ENCODE data around the gene IER5L.
A peak's percentile ranks its signal among the peaks of the same experiment; 100 is the strongest.

IER5L gene

GRCh38 chr9:129177791-129178567 lies at the start of gene IER5L:
Gene IER5L (minus strand): TSS chr9:129178261. CDS start chr9:129178052, 209 bp downstream.
- H3K9ac ChIP-seq (ENCODE audit: low read depth, low read length) = peak within 1 kb of the TSS; percentile 51; the same call in 1 of the 2 replicates
- no peaks in the 10 kb centered on the region for H3K36me3 ChIP-seq (ENCODE audit: insufficient read depth, low read depth, low read length)
- H3K4me1 ChIP-seq (ENCODE audit: insufficient read depth, low read length) = peaks cover 6% of the 10 kb centered on the region; the same call in 1 of the 2 replicates
- peak within 1 kb of the TSS; percentile 74; the same call in 1 of the 2 replicates for H3K4me3 ChIP-seq (ENCODE audit: low read length)
- H3K27me3 ChIP-seq (ENCODE audit: insufficient read depth, low read length) = peaks cover 94% of the 10 kb centered on the region
- no peaks in the 10 kb centered on the region for H3K9me3 ChIP-seq (ENCODE audit: insufficient read depth, low read depth, low read length)
- H3K27ac ChIP-seq (ENCODE audit: low read length) = no peak within 1 kb of the TSS

- Histone ChIP-seq H3K4me3 (ENCODE audit: low read length) (no peak overlapping the region), H3K27ac (ENCODE audit: low read length) (no peak overlapping the region), H3K27me3 (ENCODE audit: insufficient read depth, low read length) (no peaks in the 10 kb centered on the region), H3K9ac (ENCODE audit: low read depth, low read length) (no peak overlapping the region), H3K36me3 (ENCODE audit: insufficient read depth, low read depth, low read length) (no peaks in the 10 kb centered on the region), H3K9me3 (ENCODE audit: insufficient read depth, low read depth, low read length) (no peaks in the 10 kb centered on the region), H3K4me1 (ENCODE audit: insufficient read depth, low read length) (0 out of 2 replicates have a peak, but pooled peaks cover 3% of the 10 kb centered on the region)
Observed at GRCh38 chr9:129227843-129228189, 49.8 kb upstream of the IER5L start.

- H3K4me3 ChIP-seq (ENCODE audit: low read length) = 0 out of 2 replicates have a peak overlapping the region, but pooled peaks have one; percentile 30
- H3K9ac ChIP-seq (ENCODE audit: low read depth, low read length) = no peak overlapping the region
- H3K27me3 ChIP-seq (ENCODE audit: insufficient read depth, low read length) = no peaks in the 10 kb centered on the region
- peaks cover 10% of the 10 kb centered on the region; the same call in 1 of the 2 replicates for H3K4me1 ChIP-seq (ENCODE audit: insufficient read depth, low read length)
- no peaks in the 10 kb centered on the region for H3K36me3 ChIP-seq (ENCODE audit: insufficient read depth, low read depth, low read length)
- H3K27ac ChIP-seq (ENCODE audit: low read length) = no peak overlapping the region
- H3K9me3 ChIP-seq (ENCODE audit: insufficient read depth, low read depth, low read length) = no peaks in the 10 kb centered on the region
Observed at GRCh38 chr9:129225815-129226214, 47.8 kb upstream of the IER5L start.

- Histone ChIP-seq H3K36me3 (ENCODE audit: insufficient read depth, low read depth, low read length) (no peaks in the 10 kb centered on the region), H3K27me3 (ENCODE audit: insufficient read depth, low read length) (no peaks in the 10 kb centered on the region), H3K9me3 (ENCODE audit: insufficient read depth, low read depth, low read length) (no peaks in the 10 kb centered on the region), H3K27ac (ENCODE audit: low read length) (no peak overlapping the region), H3K4me3 (ENCODE audit: low read length) (no peak overlapping the region), H3K9ac (ENCODE audit: low read depth, low read length) (no peak overlapping the region), H3K4me1 (ENCODE audit: insufficient read depth, low read length) (peaks cover 10% of the 10 kb centered on the region; the same call in 1 of the 2 replicates)
Observed at GRCh38 chr9:129225490-129225778, 47.4 kb upstream of the IER5L start.

- no peaks in the 10 kb centered on the region for H3K27me3 ChIP-seq (ENCODE audit: insufficient read depth, low read length)
- no peak overlapping the region for H3K9ac ChIP-seq (ENCODE audit: low read depth, low read length)
- no peak overlapping the region for H3K27ac ChIP-seq (ENCODE audit: low read length)
Observed at GRCh38 chr9:129224618-129225489, 46.8 kb upstream of the IER5L start.

GRCh38 chr9:129223551-129224208 lies 45.6 kb upstream of the IER5L start:
- peaks cover 10% of the 10 kb centered on the region; the same call in 1 of the 2 replicates for H3K4me1 ChIP-seq (ENCODE audit: insufficient read depth, low read length)
- H3K27me3 ChIP-seq (ENCODE audit: insufficient read depth, low read length) = no peaks in the 10 kb centered on the region
- H3K27ac ChIP-seq (ENCODE audit: low read length) = no peak overlapping the region
- no peak overlapping the region for H3K9ac ChIP-seq (ENCODE audit: low read depth, low read length)
- no peak overlapping the region for H3K4me3 ChIP-seq (ENCODE audit: low read length)
- no peaks in the 10 kb centered on the region for H3K9me3 ChIP-seq (ENCODE audit: insufficient read depth, low read depth, low read length)
- no peaks in the 10 kb centered on the region for H3K36me3 ChIP-seq (ENCODE audit: insufficient read depth, low read depth, low read length)

More at GRCh38 chr9:129224618-129225489, 46.8 kb upstream of the IER5L start:
- Histone ChIP-seq H3K4me3 (ENCODE audit: low read length) (no peak overlapping the region), H3K36me3 (ENCODE audit: insufficient read depth, low read depth, low read length) (no peaks in the 10 kb centered on the region), H3K9me3 (ENCODE audit: insufficient read depth, low read depth, low read length) (no peaks in the 10 kb centered on the region), H3K4me1 (ENCODE audit: insufficient read depth, low read length) (peaks cover 10% of the 10 kb centered on the region; the same call in 1 of the 2 replicates)

DNA sequence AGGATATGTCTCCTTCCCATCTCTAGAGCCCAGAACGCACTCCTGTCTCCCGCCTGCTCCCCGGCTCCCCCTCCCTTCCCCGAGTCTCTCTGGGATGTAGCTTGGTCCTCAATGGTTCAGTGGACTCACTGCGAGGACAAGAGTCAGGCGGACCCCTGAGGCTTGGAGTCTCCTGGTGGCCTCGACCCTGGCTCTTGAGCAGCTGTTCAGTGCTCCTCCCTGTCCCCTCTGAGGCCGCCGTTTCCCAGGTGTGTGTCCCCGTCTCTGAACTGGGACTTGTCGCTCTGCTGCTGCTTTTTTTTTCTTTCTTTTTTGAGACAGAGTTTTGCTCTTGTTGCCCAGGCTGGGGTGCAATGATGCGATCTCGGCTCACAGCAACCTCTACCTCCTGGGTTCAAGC lies 44.8 kb upstream of the IER5L start:
- H3K9ac ChIP-seq (ENCODE audit: low read depth, low read length) = no peak overlapping the region
- H3K9me3 ChIP-seq (ENCODE audit: insufficient read depth, low read depth, low read length) = no peaks in the 10 kb centered on the region
- H3K4me3 ChIP-seq (ENCODE audit: low read length) = no peak overlapping the region
- H3K4me1 ChIP-seq (ENCODE audit: insufficient read depth, low read length) = peaks cover 10% of the 10 kb centered on the region; the same call in 1 of the 2 replicates
- H3K27me3 ChIP-seq (ENCODE audit: insufficient read depth, low read length) = no peaks in the 10 kb centered on the region
- H3K27ac ChIP-seq (ENCODE audit: low read length) = no peak overlapping the region
- H3K36me3 ChIP-seq (ENCODE audit: insufficient read depth, low read depth, low read length) = no peaks in the 10 kb centered on the region

- no peaks in the 10 kb centered on the region for H3K36me3 ChIP-seq (ENCODE audit: insufficient read depth, low read depth, low read length)
- H3K4me1 ChIP-seq (ENCODE audit: insufficient read depth, low read length) = peaks cover 10% of the 10 kb centered on the region; the same call in 1 of the 2 replicates
- no peaks in the 10 kb centered on the region for H3K27me3 ChIP-seq (ENCODE audit: insufficient read depth, low read length)
- no peak overlapping the region for H3K4me3 ChIP-seq (ENCODE audit: low read length)
- no peak overlapping the region for H3K27ac ChIP-seq (ENCODE audit: low read length)
- H3K9me3 ChIP-seq (ENCODE audit: insufficient read depth, low read depth, low read length) = no peaks in the 10 kb centered on the region
- no peak overlapping the region for H3K9ac ChIP-seq (ENCODE audit: low read depth, low read length)
Observed at GRCh38 chr9:129221979-129222635, 44.0 kb upstream of the IER5L start.

DNA sequence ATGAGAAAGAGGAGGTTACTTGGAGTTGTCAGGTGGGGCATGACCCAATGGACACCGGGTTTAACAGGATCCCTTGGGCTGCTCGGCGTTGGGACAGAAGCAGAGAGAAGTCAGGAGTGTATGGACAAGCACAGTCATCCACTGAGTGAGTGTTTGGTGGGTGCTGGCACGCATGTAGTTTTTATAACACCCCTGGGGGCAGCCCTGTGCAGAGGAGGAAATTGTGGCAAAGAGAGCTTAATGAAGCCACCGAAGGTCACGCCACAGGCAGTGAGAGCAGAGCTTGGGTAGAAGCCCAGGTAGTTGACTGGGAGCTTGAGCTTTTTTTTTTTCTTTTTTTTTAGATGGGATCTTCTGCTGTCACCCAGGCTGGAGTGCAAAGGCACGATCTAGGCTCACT lies 43.2 kb upstream of the IER5L start:
- no peak overlapping the region for H3K9ac ChIP-seq (ENCODE audit: low read depth, low read length)
- no peak overlapping the region for H3K4me3 ChIP-seq (ENCODE audit: low read length)
- no peak overlapping the region for H3K27ac ChIP-seq (ENCODE audit: low read length)
- H3K36me3 ChIP-seq (ENCODE audit: insufficient read depth, low read depth, low read length) = no peaks in the 10 kb centered on the region
- H3K9me3 ChIP-seq (ENCODE audit: insufficient read depth, low read depth, low read length) = no peaks in the 10 kb centered on the region
- H3K27me3 ChIP-seq (ENCODE audit: insufficient read depth, low read length) = no peaks in the 10 kb centered on the region
- H3K4me1 ChIP-seq (ENCODE audit: insufficient read depth, low read length) = peaks cover 10% of the 10 kb centered on the region; the same call in 1 of the 2 replicates

DNA sequence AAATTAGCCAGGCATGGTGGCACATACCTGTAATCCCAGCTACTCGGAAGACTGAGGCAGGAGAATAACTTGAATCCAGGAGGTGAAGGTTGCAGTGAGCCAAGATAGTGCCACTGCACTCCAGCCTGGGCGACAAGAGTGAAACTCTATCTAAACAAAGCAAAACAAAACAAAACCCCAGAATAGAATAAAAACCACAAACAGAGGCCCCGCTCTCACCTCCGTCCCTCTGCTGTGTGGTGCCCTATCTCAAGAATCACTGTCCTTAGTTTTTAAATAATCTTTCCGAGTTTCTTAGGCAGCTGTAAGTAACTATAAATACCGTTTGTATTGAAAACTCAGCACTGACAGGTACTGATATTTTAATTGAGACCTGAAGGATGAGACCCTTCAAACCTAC lies 42.7 kb upstream of the IER5L start:
- H3K9ac ChIP-seq (ENCODE audit: low read depth, low read length) = no peak overlapping the region
- no peaks in the 10 kb centered on the region for H3K27me3 ChIP-seq (ENCODE audit: insufficient read depth, low read length)
- peaks cover 7% of the 10 kb centered on the region; the same call in 1 of the 2 replicates for H3K4me1 ChIP-seq (ENCODE audit: insufficient read depth, low read length)
- H3K9me3 ChIP-seq (ENCODE audit: insufficient read depth, low read depth, low read length) = no peaks in the 10 kb centered on the region
- no peaks in the 10 kb centered on the region for H3K36me3 ChIP-seq (ENCODE audit: insufficient read depth, low read depth, low read length)
- H3K27ac ChIP-seq (ENCODE audit: low read length) = no peak overlapping the region
- no peak overlapping the region for H3K4me3 ChIP-seq (ENCODE audit: low read length)

GRCh38 chr9:129218918-129219317 lies 40.9 kb upstream of the IER5L start:
- no peak overlapping the region for H3K4me3 ChIP-seq (ENCODE audit: low read length)
- no peaks in the 10 kb centered on the region for H3K36me3 ChIP-seq (ENCODE audit: insufficient read depth, low read depth, low read length)
- no peak overlapping the region for H3K27ac ChIP-seq (ENCODE audit: low read length)
- peaks cover 7% of the 10 kb centered on the region; the same call in 1 of the 2 replicates for H3K4me1 ChIP-seq (ENCODE audit: insufficient read depth, low read length)
- H3K27me3 ChIP-seq (ENCODE audit: insufficient read depth, low read length) = no peaks in the 10 kb centered on the region
- H3K9me3 ChIP-seq (ENCODE audit: insufficient read depth, low read depth, low read length) = no peaks in the 10 kb centered on the region
- no peak overlapping the region for H3K9ac ChIP-seq (ENCODE audit: low read depth, low read length)

All from iPS-20b (cell line).